Subcutaneous abdominal adipose tissue (tissue), 5 donors: ENCODE data around the gene FCRL1.

ENCODE experiments used
- H3K27ac ChIP-seq: one replicate; pipeline ENCODE4 v1.7.0; 2013; ENCODE audit warnings: low read depth, mild to moderate bottlenecking, inconsistent platforms, low read length, moderate library complexity
- H3K27me3 ChIP-seq, 5 donors: one replicate each; pipeline ENCODE4 v1.7.0; 2013; ENCODE audit warnings: low read length in 5 of 5, inconsistent platforms in 1 of 5; ENCODE audit not compliant: control insufficient read depth in 5 of 5, insufficient read depth in 4 of 5
- H3K36me3 ChIP-seq, 5 donors: one replicate each; pipeline ENCODE4 v1.7.0; 2013; ENCODE audit warnings: low read length in 5 of 5; ENCODE audit not compliant: control insufficient read depth in 5 of 5, insufficient read depth in 5 of 5
- H3K4me1 ChIP-seq, 5 donors: one replicate each; pipeline ENCODE4 v1.7.0; 2013; ENCODE audit warnings: low read length in 5 of 5, mild to moderate bottlenecking in 3 of 5, moderate library complexity in 1 of 5; ENCODE audit not compliant: control insufficient read depth in 5 of 5, insufficient read depth in 5 of 5
- H3K4me3 ChIP-seq, 5 donors: one replicate each; pipeline ENCODE4 v1.7.0; 2013; ENCODE audit warnings: low read length in 5 of 5, low read depth in 1 of 5
- H3K9ac ChIP-seq, 5 donors: one replicate each; pipeline ENCODE4 v1.7.0; 2013; ENCODE audit warnings: low read length in 5 of 5, mild to moderate bottlenecking in 4 of 5, moderate library complexity in 3 of 5
- H3K9me3 ChIP-seq, 5 donors: one replicate each; pipeline ENCODE4 v1.7.0; 2013; ENCODE audit warnings: low read length in 5 of 5; ENCODE audit not compliant: control insufficient read depth in 5 of 5
- donor health status: healthy.
- donor health status: healthy.
- donor health status: healthy.
- donor health status: healthy.
- donor health status: healthy.

FCRL1 gene

GRCh38 chr1:157806431-157807149, 13.3 kb downstream of the FCRL1 start:
- no peak overlapping the region for H3K27ac ChIP-seq
- H3K4me1 ChIP-seq: no peaks in the 10 kb centered on the region
- peaks cover 0 to 5% (median 2%) of the 10 kb centered on the region in 5 donors for H3K9me3 ChIP-seq
- H3K27me3 ChIP-seq: peaks cover 0 to 5% (median 0%) of the 10 kb centered on the region in 5 donors
- no peak overlapping the region for H3K9ac ChIP-seq
- no peak overlapping the region for H3K4me3 ChIP-seq
- no peaks in the 10 kb centered on the region for H3K36me3 ChIP-seq

- H3K27me3 ChIP-seq: peaks cover 0 to 5% (median 0%) of the 10 kb centered on the region in 5 donors
- H3K4me1 ChIP-seq: no peaks in the 10 kb centered on the region
- H3K9ac ChIP-seq: no peak overlapping the region
- no peaks in the 10 kb centered on the region for H3K36me3 ChIP-seq
- no peak overlapping the region for H3K27ac ChIP-seq
- H3K9me3 ChIP-seq: peaks cover 0 to 2% (median 0%) of the 10 kb centered on the region in 5 donors
- no peak overlapping the region for H3K4me3 ChIP-seq
These were observed 16.1 kb downstream of the FCRL1 start for GRCh38 chr1:157803851-157804250.

GRCh38 chr1:157799996-157800395, 19.9 kb downstream of the FCRL1 start:
- Histone ChIP-seq H3K27ac (no peak overlapping the region), H3K36me3 (no peaks in the 10 kb centered on the region)

GRCh38 chr1:157798211-157798610, 21.7 kb downstream of the FCRL1 start:
- Histone ChIP-seq H3K36me3 (no peaks in the 10 kb centered on the region), H3K27ac (no peak overlapping the region)

More at GRCh38 chr1:157799996-157800395, 19.9 kb downstream of the FCRL1 start:
- Histone ChIP-seq H3K9ac (no peak overlapping the region), H3K4me3 (no peak overlapping the region), H3K27me3 (no peaks in the 10 kb centered on the region), H3K9me3 (peaks cover 0 to 2% (median 0%) of the 10 kb centered on the region in 5 donors), H3K4me1 (no peaks in the 10 kb centered on the region)

GRCh38 chr1:157785248-157785647, 34.7 kb downstream of the FCRL1 start:
- H3K27me3 ChIP-seq: no peaks in the 10 kb centered on the region
- H3K4me3 ChIP-seq: no peak overlapping the region
- H3K27ac ChIP-seq: no peak overlapping the region
- no peaks in the 10 kb centered on the region for H3K4me1 ChIP-seq
- H3K36me3 ChIP-seq: no peaks in the 10 kb centered on the region
- no peak overlapping the region for H3K9ac ChIP-seq
- no peaks in the 10 kb centered on the region for H3K9me3 ChIP-seq

More at GRCh38 chr1:157798211-157798610, 21.7 kb downstream of the FCRL1 start:
- Histone ChIP-seq H3K4me1 (no peaks in the 10 kb centered on the region), H3K9me3 (peaks cover 2 to 9% (median 5%) of the 10 kb centered on the region in 5 donors), H3K27me3 (no peaks in the 10 kb centered on the region), H3K4me3 (no peak overlapping the region), H3K9ac (no peak overlapping the region)

- Histone ChIP-seq H3K36me3 (no peaks in the 10 kb centered on the region), H3K4me3 (no peak overlapping the region), H3K27me3 (no peaks in the 10 kb centered on the region), H3K4me1 (no peaks in the 10 kb centered on the region), H3K27ac (no peak overlapping the region), H3K9me3 (no peaks in the 10 kb centered on the region), H3K9ac (no peak overlapping the region)
These were observed 35.1 kb downstream of the FCRL1 start for GRCh38 chr1:157784801-157785200.

GRCh38 chr1:157782931-157783330, 37.0 kb downstream of the FCRL1 start:
- Histone ChIP-seq H3K27ac (no peak overlapping the region), H3K36me3 (no peaks in the 10 kb centered on the region), H3K27me3 (no peaks in the 10 kb centered on the region), H3K9me3 (no peaks in the 10 kb centered on the region), H3K4me3 (no peak overlapping the region), H3K4me1 (no peaks in the 10 kb centered on the region), H3K9ac (no peak overlapping the region)

GRCh38 chr1:157781048-157781447, 38.9 kb downstream of the FCRL1 start:
- no peaks in the 10 kb centered on the region for H3K27me3 ChIP-seq
- no peak overlapping the region for H3K4me3 ChIP-seq
- no peak overlapping the region for H3K9ac ChIP-seq
- H3K27ac ChIP-seq: no peak overlapping the region
- no peaks in the 10 kb centered on the region for H3K4me1 ChIP-seq
- no peaks in the 10 kb centered on the region for H3K9me3 ChIP-seq
- H3K36me3 ChIP-seq: no peaks in the 10 kb centered on the region

GRCh38 chr1:157776971-157777391, 42.9 kb downstream of the FCRL1 start, which contains the start of gene FCRL2:
TSS of gene FCRL2 (minus strand) at chr1:157777132. CDS start at chr1:157777073, 59 bp downstream.
- peaks cover 0 to 4% (median 0%) of the 10 kb centered on the region in 5 donors for H3K4me1 ChIP-seq
- H3K27me3 ChIP-seq: no peaks in the 10 kb centered on the region
- no peaks in the 10 kb centered on the region for H3K36me3 ChIP-seq
- no peak within 1 kb of the TSS for H3K4me3 ChIP-seq
- H3K27ac ChIP-seq: no peak within 1 kb of the TSS
- no peak within 1 kb of the TSS for H3K9ac ChIP-seq
- H3K9me3 ChIP-seq: no peaks in the 10 kb centered on the region

GRCh38 chr1:157775101-157775870, 44.6 kb downstream of the FCRL1 start:
- no peaks in the 10 kb centered on the region for H3K27me3 ChIP-seq
- no peak overlapping the region for H3K9ac ChIP-seq
- H3K36me3 ChIP-seq: no peaks in the 10 kb centered on the region
- no peak overlapping the region for H3K27ac ChIP-seq
- no peak overlapping the region for H3K4me3 ChIP-seq
- H3K4me1 ChIP-seq: peaks cover 0 to 4% (median 0%) of the 10 kb centered on the region in 5 donors
- H3K9me3 ChIP-seq: no peaks in the 10 kb centered on the region
